ENCODE results near the gene ZNF581.

Gene ZNF581

DNA sequence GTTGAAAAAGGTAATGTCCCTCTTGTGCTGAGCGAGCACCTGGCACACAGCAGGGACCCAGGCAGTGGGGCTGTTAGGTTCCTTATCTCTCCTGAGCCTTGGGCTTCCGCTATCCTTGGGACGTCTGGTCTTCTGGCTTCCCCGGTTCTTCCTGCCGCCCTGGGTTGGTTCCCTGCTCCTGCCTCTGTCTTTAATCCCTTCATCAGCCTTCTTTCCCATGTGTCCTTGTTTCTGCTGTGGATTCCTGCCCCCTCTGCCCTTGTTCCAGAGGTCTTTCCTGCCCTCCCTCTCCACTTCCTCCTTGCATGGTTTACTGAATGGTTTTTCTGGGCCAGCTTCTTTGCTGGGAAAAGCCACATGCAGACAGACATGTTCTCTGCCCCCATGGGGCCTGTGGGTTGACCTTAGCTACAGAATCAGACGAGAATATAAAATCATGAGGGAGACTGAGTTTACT is 34.2 kb downstream of the ZNF581 start:
- TF ChIP-seq CREB1 (IDR thresholded peaks at IDR 0.05; ENCODE audit: low read depth) (no peak), CEBPB (IDR thresholded peaks at IDR 0.05) (no peak), EP300 (IDR thresholded peaks at IDR 0.05; ENCODE audit: borderline replicate concordance) (no peak), TEAD4 (IDR thresholded peaks at IDR 0.05) (no peak), TCF12 (IDR thresholded peaks at IDR 0.05; ENCODE audit: low read depth) (no peak), FOXM1 (IDR thresholded peaks at IDR 0.05; ENCODE audit: borderline replicate concordance, low read depth) (no peak), RAD21 (IDR thresholded peaks at IDR 0.05; ENCODE audit: low read depth) (no peak), YY1 (IDR thresholded peaks at IDR 0.05; ENCODE audit: low read depth) (no peak), EGR1 (IDR thresholded peaks at IDR 0.05) (no peak), TAF1 (IDR thresholded peaks at IDR 0.05; ENCODE audit: low read depth) (no peak), NFIC (IDR thresholded peaks at IDR 0.05) (no peak)
- TF ChIP-seq, protein P1, sequence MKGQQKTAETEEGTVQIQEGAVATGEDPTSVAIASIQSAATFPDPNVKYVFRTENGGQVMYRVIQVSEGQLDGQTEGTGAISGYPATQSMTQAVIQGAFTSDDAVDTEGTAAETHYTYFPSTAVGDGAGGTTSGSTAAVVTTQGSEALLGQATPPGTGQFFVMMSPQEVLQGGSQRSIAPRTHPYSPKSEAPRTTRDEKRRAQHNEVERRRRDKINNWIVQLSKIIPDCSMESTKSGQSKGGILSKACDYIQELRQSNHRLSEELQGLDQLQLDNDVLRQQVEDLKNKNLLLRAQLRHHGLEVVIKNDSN (IDR thresholded peaks at IDR 0.05), result no peak
- TF ChIP-seq, protein P2, sequence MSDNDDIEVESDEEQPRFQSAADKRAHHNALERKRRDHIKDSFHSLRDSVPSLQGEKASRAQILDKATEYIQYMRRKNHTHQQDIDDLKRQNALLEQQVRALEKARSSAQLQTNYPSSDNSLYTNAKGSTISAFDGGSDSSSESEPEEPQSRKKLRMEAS (IDR thresholded peaks at IDR 0.05), result no peak

DNA sequence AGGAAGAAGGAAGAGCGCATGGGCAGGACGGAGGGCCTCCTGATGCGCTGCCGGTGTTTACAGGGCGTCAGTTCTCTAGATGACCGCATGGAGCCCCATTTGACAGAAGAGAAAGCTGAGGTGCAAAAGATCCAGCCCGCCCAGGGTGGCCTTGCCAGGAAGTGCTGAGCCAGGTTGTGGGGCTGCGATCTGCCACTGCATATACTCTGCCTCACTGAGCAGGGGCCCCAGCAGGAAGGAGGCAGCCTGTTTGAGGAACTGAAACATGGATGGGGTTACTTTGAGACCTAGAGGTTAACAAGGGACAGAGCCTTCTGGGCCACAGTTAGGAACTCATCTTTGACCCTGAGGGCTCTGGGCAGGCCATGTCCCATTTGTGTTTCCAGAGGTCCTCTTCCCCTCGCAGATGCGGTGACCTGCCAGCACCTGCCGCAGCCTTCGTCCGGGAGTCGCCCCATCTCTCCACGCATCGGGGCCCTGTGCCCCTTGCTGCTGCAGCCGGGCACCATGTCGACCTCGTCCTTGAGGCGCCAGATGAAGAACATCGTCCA is 34.7 kb downstream of the ZNF581 start:
- TF ChIP-seq YY1 (IDR thresholded peaks at IDR 0.05; ENCODE audit: low read depth) (no peak), TAF1 (IDR thresholded peaks at IDR 0.05; ENCODE audit: low read depth) (no peak), NFIC (IDR thresholded peaks at IDR 0.05) (no peak), TCF12 (IDR thresholded peaks at IDR 0.05; ENCODE audit: low read depth) (no peak), RAD21 (IDR thresholded peaks at IDR 0.05; ENCODE audit: low read depth) (no peak)
- TF ChIP-seq, protein P3, sequence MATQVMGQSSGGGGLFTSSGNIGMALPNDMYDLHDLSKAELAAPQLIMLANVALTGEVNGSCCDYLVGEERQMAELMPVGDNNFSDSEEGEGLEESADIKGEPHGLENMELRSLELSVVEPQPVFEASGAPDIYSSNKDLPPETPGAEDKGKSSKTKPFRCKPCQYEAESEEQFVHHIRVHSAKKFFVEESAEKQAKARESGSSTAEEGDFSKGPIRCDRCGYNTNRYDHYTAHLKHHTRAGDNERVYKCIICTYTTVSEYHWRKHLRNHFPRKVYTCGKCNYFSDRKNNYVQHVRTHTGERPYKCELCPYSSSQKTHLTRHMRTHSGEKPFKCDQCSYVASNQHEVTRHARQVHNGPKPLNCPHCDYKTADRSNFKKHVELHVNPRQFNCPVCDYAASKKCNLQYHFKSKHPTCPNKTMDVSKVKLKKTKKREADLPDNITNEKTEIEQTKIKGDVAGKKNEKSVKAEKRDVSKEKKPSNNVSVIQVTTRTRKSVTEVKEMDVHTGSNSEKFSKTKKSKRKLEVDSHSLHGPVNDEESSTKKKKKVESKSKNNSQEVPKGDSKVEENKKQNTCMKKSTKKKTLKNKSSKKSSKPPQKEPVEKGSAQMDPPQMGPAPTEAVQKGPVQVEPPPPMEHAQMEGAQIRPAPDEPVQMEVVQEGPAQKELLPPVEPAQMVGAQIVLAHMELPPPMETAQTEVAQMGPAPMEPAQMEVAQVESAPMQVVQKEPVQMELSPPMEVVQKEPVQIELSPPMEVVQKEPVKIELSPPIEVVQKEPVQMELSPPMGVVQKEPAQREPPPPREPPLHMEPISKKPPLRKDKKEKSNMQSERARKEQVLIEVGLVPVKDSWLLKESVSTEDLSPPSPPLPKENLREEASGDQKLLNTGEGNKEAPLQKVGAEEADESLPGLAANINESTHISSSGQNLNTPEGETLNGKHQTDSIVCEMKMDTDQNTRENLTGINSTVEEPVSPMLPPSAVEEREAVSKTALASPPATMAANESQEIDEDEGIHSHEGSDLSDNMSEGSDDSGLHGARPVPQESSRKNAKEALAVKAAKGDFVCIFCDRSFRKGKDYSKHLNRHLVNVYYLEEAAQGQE (IDR thresholded peaks at IDR 0.05; ENCODE audit: low read depth), result no peak
- TF ChIP-seq, protein P1 (IDR thresholded peaks at IDR 0.05), result no peak
- TF ChIP-seq, protein P2 (IDR thresholded peaks at IDR 0.05), result no peak

DNA sequence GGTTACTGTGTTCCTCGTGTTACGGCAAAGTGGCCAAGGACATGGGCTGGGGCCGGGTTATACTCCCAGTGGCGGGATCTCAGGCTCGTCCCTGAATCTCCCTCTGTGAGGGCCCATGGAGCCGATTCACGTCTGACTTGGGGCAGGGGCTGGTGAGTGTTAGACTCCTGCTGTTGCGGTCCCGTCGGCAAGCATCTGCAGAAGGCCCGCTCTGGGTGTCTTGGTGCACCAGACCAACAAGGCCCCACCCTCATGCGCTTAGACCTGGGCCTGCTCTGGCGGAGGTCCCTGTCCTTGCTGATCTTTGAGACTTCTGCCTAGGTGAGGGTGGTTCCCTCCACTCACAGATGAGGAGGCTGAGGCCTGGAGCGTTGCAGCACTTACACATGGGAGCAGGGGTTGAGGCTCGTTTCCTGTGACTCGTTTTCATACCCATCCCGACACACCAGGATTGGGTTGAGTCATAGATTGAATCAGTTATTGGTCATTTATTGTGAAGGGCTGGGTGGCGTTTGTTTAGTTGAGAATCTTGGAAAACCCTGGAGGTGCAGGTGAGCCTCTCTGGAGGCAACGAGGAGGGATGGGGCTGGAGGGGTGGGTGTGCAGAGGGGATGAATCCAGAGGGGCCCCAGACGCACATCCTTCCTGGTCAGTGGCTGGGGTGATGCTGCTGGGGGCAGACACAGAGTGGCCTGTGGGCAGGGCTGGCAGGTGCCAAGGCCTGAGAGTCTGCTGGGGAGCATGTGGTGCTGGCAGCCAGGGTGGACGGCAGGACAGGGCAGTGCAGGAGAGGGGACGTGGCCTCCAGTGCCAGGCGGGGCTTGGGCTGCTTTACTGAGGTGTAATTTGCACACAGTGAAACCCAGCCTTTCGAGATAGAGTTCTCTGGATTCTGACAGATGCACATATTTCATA is 36.2 kb downstream of the ZNF581 start:
- no peak for TF ChIP-seq EP300 (IDR thresholded peaks at IDR 0.05; ENCODE audit: borderline replicate concordance)
- TF ChIP-seq, protein P2 (IDR thresholded peaks at IDR 0.05), result no peak
- TF ChIP-seq EGR1 (IDR thresholded peaks at IDR 0.05), result no peak
- TF ChIP-seq NFIC (IDR thresholded peaks at IDR 0.05), result no peak
- TF ChIP-seq, protein P1 (IDR thresholded peaks at IDR 0.05), result no peak
- no peak for TF ChIP-seq TCF12 (IDR thresholded peaks at IDR 0.05; ENCODE audit: low read depth)
- no peak for TF ChIP-seq TAF1 (IDR thresholded peaks at IDR 0.05; ENCODE audit: low read depth)
- TF ChIP-seq TEAD4 (IDR thresholded peaks at IDR 0.05), result no peak
- TF ChIP-seq, protein P3 (IDR thresholded peaks at IDR 0.05; ENCODE audit: low read depth), result no peak
- no peak for TF ChIP-seq YY1 (IDR thresholded peaks at IDR 0.05; ENCODE audit: low read depth)
- TF ChIP-seq CEBPB (IDR thresholded peaks at IDR 0.05), result no peak
- no peak for TF ChIP-seq ZBTB7A (IDR thresholded peaks at IDR 0.05; ENCODE audit: low read depth)
- TF ChIP-seq FOXM1 (IDR thresholded peaks at IDR 0.05; ENCODE audit: borderline replicate concordance, low read depth), result no peak
- no peak for TF ChIP-seq RAD21 (IDR thresholded peaks at IDR 0.05; ENCODE audit: low read depth)
- TF ChIP-seq CREB1 (IDR thresholded peaks at IDR 0.05; ENCODE audit: low read depth), result no peak

DNA sequence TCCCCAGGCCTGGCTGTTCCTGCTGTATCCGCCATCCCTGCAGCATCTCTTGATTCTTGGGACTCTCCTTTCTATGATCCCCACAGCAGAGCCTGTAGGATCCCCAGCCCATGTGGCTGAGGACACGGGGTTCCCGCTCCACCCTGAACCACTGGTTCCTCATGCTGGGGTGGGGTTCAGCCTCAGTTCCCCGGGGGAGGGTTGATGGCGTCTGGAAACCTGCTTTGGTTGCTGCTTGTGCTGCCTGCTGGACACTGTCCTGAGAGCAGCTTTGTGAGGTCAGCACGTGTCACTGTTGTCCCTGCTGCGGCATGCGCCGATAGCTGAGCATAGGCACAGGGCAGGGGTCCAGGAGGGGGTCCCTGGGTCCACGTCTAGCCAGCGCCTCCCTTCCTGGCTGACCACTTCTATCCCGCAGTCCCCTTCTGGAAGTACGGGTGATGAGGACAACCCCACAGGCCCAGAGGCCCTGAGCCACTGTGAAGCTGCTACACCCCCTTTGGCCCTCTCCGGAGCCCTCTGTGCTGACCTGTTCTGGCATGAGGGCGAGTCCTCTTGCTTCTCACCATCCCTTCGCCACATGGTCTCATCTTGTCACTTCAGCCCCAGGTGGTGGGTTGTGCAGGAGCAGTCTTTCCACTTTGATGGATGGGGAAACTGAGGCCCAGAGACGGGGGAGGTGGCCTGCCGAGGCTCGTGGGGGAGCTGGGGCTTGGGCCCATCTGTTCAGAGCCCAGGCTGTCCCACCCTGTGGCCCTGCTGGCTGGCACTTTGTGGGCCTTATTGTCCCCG is 37.1 kb downstream of the ZNF581 start:
- TF ChIP-seq CREB1 (IDR thresholded peaks at IDR 0.05; ENCODE audit: low read depth) (no peak), CEBPB (IDR thresholded peaks at IDR 0.05) (no peak), EP300 (IDR thresholded peaks at IDR 0.05; ENCODE audit: borderline replicate concordance) (no peak), TAF1 (IDR thresholded peaks at IDR 0.05; ENCODE audit: low read depth) (no peak), RAD21 (IDR thresholded peaks at IDR 0.05; ENCODE audit: low read depth) (no peak), EGR1 (IDR thresholded peaks at IDR 0.05) (no peak), YY1 (IDR thresholded peaks at IDR 0.05; ENCODE audit: low read depth) (no peak), TCF12 (IDR thresholded peaks at IDR 0.05; ENCODE audit: low read depth) (no peak), TEAD4 (IDR thresholded peaks at IDR 0.05) (no peak), FOXM1 (IDR thresholded peaks at IDR 0.05; ENCODE audit: borderline replicate concordance, low read depth) (no peak), ZBTB7A (IDR thresholded peaks at IDR 0.05; ENCODE audit: low read depth) (no peak), NFIC (IDR thresholded peaks at IDR 0.05) (no peak)
- TF ChIP-seq, protein P1 (IDR thresholded peaks at IDR 0.05), result no peak
- TF ChIP-seq, protein P2 (IDR thresholded peaks at IDR 0.05), result no peak

All from Ishikawa (cell line).